ENCODE results near the gene FGFR4.

The FGFR4 gene

GRCh38 chr5:177085985-177086653 lies 596 bp upstream of the FGFR4 start:
- DNase-seq (ENCODE audit: low spot score) = peak; percentile 13

DNA sequence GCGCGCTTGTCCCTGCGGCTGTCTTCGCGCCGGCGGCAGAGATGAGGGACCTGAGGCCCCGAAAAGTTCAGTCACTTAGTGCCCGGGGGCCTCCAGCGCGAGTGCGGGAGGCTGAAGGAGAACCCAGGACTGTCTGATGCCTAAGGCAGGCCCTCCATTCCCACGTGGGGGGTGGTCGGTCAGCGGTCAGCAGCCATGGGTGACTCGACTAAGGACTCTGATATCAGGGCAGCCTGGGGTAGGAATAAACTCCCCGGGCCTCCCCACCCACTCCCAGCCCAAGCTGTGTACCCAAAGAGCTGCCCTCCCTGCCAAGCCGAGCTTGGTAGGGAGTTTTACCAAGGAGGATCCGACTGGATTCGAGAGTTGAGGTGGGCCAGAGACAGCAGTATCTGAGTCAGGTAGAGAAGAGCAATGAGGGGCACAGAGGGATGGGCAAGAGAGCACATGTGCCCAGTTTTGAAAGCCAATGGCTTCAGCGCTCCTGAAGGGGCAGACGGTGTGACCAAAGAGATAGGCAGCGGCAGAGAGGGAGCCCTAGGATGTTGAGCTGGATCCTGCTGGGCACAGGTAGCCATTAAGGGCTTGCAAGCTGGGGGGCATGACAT lies 787 bp downstream of the FGFR4 start:
- no peak for DNase-seq (ENCODE audit: low spot score)

- no peak for DNase-seq (ENCODE audit: low spot score)
These were observed 2.4 kb downstream of the FGFR4 start for GRCh38 chr5:177089127-177089526.

- no peak for DNase-seq (ENCODE audit: low spot score)
These were observed 3.3 kb downstream of the FGFR4 start for GRCh38 chr5:177089825-177090641.

DNA sequence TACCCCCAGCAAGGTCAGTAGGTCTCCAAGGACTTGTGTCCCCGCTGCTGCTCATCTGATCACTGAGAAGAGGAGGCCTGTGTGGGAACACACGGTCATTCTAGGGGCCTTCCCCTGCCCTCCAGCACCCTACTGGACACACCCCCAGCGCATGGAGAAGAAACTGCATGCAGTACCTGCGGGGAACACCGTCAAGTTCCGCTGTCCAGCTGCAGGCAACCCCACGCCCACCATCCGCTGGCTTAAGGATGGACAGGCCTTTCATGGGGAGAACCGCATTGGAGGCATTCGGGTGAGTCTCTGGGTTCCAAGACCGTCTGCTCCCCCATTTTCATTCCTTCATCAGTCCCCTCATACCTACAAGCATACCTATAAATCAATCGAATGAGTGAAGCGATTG lies 4.1 kb downstream of the FGFR4 start:
- no peak for DNase-seq (ENCODE audit: low spot score)

GRCh38 chr5:177091232-177091631 lies 4.5 kb downstream of the FGFR4 start:
- DNase-seq (ENCODE audit: low spot score) = no peak

DNA sequence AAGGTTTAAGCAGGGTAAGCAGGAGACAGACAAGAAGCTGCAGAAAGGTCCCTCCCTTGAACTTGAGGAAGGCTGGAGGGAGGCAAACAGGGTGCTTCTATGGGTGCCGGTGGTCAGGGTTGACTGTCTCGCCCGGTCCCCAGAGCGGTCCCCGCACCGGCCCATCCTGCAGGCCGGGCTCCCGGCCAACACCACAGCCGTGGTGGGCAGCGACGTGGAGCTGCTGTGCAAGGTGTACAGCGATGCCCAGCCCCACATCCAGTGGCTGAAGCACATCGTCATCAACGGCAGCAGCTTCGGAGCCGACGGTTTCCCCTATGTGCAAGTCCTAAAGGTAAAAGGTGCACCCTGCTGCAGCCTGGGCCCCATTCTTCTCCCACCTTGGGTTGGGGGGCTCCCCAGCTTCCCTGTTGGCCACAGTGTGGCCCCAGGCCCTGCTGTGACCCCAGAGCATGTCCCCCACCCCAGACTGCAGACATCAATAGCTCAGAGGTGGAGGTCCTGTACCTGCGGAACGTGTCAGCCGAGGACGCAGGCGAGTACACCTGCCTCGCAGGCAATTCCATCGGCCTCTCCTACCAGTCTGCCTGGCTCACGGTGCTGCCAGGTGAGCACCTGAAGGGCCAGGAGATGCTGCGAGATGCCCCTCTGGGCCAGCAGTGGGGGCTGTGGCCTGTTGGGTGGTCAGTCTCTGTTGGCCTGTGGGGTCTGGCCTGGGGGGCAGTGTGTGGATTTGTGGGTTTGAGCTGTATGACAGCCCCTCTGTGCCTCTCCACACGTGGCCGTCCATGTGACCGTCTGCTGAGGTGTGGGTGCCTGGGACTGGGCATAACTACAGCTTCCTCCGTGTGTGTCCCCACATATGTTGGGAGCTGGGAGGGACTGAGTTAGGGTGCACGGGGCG lies 5.7 kb downstream of the FGFR4 start:
- DNase-seq (ENCODE audit: low spot score) = no peak

- DNase-seq (ENCODE audit: low spot score) = no peak
These were observed 6.5 kb downstream of the FGFR4 start for GRCh38 chr5:177093082-177093712.

DNA sequence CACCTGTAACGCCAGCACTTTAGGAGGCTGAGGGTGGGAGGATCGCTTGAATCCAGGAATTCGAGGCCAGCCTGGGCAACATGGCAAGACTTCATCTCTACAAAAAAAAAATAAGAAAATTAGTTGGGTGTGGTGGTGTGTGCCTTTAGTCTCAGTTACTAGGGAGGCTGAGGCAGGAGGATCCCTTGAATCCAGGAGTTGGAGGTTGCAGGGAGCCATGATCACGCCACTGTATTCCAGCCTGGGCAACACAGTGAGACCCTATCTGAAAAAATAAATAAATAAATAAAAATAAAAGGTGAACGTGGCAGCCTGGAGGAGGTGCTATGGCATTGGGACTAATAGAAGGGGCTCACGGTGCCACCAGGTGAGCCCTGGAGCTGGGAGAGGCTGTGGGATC lies 7.1 kb downstream of the FGFR4 start:
- no peak for DNase-seq (ENCODE audit: low spot score)

- no peak for DNase-seq (ENCODE audit: low spot score)
These were observed 7.7 kb downstream of the FGFR4 start for GRCh38 chr5:177094224-177095087.

- no peak for DNase-seq (ENCODE audit: low spot score)
These were observed 8.5 kb downstream of the FGFR4 start for GRCh38 chr5:177095088-177095669.

DNA sequence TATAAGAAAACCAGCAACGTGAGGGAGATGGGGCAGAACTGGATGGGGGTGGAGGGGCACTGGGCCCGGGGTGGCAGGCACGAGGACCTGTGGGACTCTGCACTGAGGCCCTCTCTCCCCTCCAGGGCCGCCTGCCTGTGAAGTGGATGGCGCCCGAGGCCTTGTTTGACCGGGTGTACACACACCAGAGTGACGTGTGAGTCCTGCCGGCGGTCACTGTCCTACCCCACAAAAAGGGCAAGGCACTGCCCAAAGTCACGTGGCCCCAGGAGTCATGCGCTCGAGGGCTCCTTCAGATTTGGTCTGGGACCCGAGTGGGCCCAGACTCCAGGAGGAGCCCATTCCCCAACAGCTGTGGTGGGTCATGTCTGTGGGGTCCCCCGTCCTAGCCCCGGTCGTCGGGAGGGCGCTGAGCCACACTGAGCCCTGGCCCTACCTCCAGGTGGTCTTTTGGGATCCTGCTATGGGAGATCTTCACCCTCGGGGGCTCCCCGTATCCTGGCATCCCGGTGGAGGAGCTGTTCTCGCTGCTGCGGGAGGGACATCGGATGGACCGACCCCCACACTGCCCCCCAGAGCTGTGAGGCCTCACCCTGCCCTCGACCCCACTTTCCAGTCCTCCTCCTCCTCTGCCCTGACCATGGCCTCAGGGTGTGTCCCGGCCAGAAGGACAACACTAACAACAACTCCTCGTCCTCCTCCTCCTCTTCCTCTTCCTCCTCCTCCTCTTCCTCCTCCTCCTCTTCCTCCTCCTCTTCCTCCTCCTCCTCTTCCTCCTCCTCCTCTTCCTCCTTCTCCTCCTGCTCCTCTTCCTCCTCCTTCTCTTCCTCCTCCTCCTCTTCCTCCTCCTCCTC lies 9.7 kb downstream of the FGFR4 start:
- DNase-seq (ENCODE audit: low spot score) = no peak

- no peak for DNase-seq (ENCODE audit: low spot score)
These were observed 10.6 kb downstream of the FGFR4 start for GRCh38 chr5:177097016-177097985.

DNA sequence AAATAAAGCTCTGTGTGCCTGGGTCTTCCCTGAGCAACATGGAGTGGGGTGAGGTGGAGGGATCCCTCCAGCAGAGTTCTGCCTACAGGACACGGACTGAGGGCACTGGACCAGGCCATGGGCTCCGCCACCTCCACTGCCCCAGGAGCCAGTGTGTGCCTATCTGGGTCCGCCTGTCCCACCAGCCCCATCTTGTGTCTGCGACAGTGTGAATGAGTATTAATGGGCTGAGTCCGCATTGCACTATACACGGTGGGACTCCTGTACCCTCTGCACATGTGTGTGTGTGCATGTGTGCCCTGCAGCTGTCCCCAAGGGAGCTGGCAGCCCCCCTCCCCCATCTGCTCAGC lies 11.4 kb downstream of the FGFR4 start:
- DNase-seq (ENCODE audit: low spot score) = no peak

DNA sequence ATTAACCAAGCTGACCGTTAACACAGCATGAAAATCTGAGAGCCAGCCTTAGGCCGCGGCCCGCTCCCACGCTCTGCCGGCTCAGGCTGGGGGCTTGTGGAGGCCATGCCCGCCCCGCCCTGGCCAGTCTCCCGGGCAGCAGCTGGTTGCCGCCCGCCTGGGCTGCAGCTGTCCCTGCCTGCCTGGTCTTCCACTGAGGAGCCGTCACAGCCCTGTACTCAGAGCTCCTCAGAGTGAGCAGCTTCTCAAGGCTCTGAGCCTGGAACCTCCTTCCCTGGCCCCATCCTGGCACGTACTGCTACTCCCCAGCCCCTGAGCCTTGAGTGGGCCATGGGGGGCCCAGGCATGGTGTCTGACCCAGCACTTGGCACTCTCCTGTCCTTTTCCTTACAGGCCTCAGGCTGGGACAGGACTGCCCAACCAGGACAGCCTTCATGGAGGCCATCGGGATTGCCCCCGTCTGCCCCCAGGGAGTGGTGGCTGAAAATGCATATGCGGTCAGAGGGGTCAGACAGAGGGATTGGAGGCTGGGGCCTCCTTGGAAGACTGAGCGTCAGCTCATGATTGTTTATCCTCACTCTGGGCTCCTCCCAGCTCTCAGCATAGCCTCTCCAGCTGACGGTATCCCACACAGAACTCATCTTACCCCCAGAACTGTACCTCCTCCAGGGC lies 11.9 kb downstream of the FGFR4 start:
- DNase-seq (ENCODE audit: low spot score) = no peak

- no peak for DNase-seq (ENCODE audit: low spot score)
These were observed 12.8 kb downstream of the FGFR4 start for GRCh38 chr5:177099422-177100093.

- no peak for DNase-seq (ENCODE audit: low spot score)
These were observed 14.0 kb downstream of the FGFR4 start for GRCh38 chr5:177100714-177101121.

All from cerebellar cortex (tissue), 1 donor.